HepG2 (cell line): ENCODE measurements around the gene CTLA4. TPM values are rescaled to one million over a fixed set of nuclear protein-coding genes. Genes with fewer than 3 reads are reported as not detected.

Source experiments
- CBX5 ChIP-seq: sonication (generic); formaldehyde crosslinking; IDR thresholded peaks from 2 replicates; pipeline ENCODE4 v1.4.0; 2020; ENCODE audit warnings: missing genetic modification reagents, borderline replicate concordance
- EEA1 ChIP-seq: sonication (generic); formaldehyde crosslinking; IDR thresholded peaks from 2 replicates; pipeline ENCODE4 v1.5.1; 2020; ENCODE audit warnings: mild to moderate bottlenecking, missing genetic modification reagents, borderline replicate concordance
- ELF3 ChIP-seq: IDR thresholded peaks from 2 replicates; pipeline ENCODE4 v1.6.1; 2016; ENCODE audit warnings: missing genetic modification reagents, missing compliant biosample characterization
- EZH2 ChIP-seq: conservative IDR thresholded peaks from 2 replicates; pipeline ENCODE4 v1.6.1; 2012; ENCODE audit warnings: mild to moderate bottlenecking, low read depth, low read length, moderate library complexity
- ISL2 ChIP-seq: sonication (generic); formaldehyde crosslinking; IDR thresholded peaks from 2 replicates; pipeline ENCODE4 v1.5.0; 2020; ENCODE audit warnings: missing genetic modification reagents
- KAT7 ChIP-seq: IDR thresholded peaks from 2 replicates; pipeline ENCODE4 v1.6.1; 2018; ENCODE audit warnings: borderline replicate concordance, missing compliant biosample characterization
- KAT8 ChIP-seq: IDR thresholded peaks from 2 replicates; pipeline ENCODE4 v1.6.1; 2016; ENCODE audit warnings: missing genetic modification reagents, missing compliant biosample characterization
- MAFF ChIP-seq: IDR thresholded peaks from 2 replicates; pipeline ENCODE4 v1.6.1; 2011; ENCODE audit warnings: low read depth, low read length, improper control_type of control experiment
- MYNN ChIP-seq: sonication (generic); formaldehyde crosslinking; IDR thresholded peaks from 2 replicates; pipeline ENCODE4 v1.4.0; 2020; ENCODE audit warnings: mild to moderate bottlenecking, low read depth, missing genetic modification reagents
- polyA plus RNA-seq, 8 experiments: library from polyadenylated mRNA; depleted of rRNA in 3 of 8; stranded (reverse) in 7 of 8; unstranded in 1 of 8; fragments of >200 nt; fragmentation: Illumina TruSeq in 4 of 8; extraction: Trizol in 4 of 8; gene quantifications; 2 replicates each; pipeline versions ENCODE4 v1.2.1 to v1.2.3, GENCODE V29; 2011 to 2016; ENCODE audit warnings: low read depth in 4 of 8, missing spikeins in 1 of 8, mixed read lengths in 1 of 8; ENCODE audit not compliant: insufficient read depth in 1 of 8
- total RNA-seq, 5 experiments: library from RNA; depleted of rRNA; stranded (reverse); fragments of >200 nt; fragmentation: Illumina TruSeq; extraction: Trizol; gene quantifications; 2 replicates each; pipeline ENCODE4 v1.2.3, GENCODE V29; 2016; ENCODE audit warnings: low read depth in 1 of 5
- TF ChIP-seq, protein P1 (sequence below), 2 experiments: IDR thresholded peaks; 2 replicates each; pipeline ENCODE4 v1.6.1; 2011 to 2012; ENCODE audit warnings: low read length in 2 of 2, borderline replicate concordance in 1 of 2, low read depth in 1 of 2, mild to moderate bottlenecking in 1 of 2, moderate library complexity in 1 of 2
- TF ChIP-seq, protein P2 (sequence below): sonication (generic); formaldehyde crosslinking; IDR thresholded peaks from 2 replicates; pipeline ENCODE4 v1.4.0; 2020; ENCODE audit warnings: missing genetic modification reagents, borderline replicate concordance
- TF ChIP-seq, protein P3 (sequence below): IDR thresholded peaks from 2 replicates; pipeline ENCODE4 v1.6.1; 2016
- TF ChIP-seq, protein P4 (sequence below): sonication (generic); formaldehyde crosslinking; IDR thresholded peaks from 2 replicates; pipeline ENCODE4 v1.9.0; 2021; ENCODE audit warnings: missing genetic modification reagents, borderline replicate concordance
- TF ChIP-seq, protein P5 (sequence below): IDR thresholded peaks from 2 replicates; pipeline ENCODE4 v1.6.1; 2016; ENCODE audit warnings: low read depth
- TF ChIP-seq, protein P6 (sequence below): IDR thresholded peaks from 2 replicates; pipeline ENCODE4 v1.6.1; 2016

CTLA4 gene
- total and polyA plus RNA-seq, 2 of the 13 experiments (the other 11 are each of a cell fraction or from before 2014, with no cell fraction given): 0.16 TPM; not detected in 1

DNA sequence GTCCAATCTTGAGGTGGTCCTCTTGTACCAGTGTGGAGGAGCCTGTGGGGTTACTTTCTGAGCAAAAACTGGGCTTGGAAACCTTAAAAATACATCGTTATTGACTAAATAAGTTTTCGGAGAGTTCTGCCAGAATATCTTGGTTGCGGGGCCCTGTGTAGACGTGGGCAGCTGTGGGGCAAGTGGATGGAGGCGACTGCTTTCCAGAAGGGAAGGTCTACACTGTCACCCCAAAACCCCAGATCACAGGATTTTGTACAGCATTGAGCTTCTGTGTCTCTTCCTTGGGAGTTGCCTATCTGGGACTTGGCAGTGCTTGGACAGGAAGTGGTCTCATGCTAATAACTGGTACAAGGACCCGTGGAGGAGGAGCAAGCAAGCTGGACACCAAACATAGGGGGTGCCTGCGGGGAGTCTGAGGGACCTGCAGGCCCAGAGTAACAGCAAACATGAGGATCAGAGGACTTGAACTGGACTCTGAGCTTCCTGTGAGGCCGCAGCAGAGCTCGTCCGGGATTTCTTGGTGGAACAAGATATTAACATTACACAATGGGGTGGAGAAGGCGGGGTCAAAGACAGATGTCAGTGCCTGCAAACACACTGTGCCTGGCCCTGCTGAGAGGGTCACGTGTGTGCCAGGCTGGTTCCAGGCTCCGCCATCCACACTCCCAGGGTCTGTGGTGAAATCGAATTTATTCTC is 48.0 kb upstream of the CTLA4 start (continued):
- TF ChIP-seq KAT8 (peak; percentile 90), ELF3 (CRISPR knock-in tag) (peak; percentile 92), MYNN (CRISPR knock-in tag) (no peak), MAFF (no peak), EZH2 (no peak), EEA1 (CRISPR knock-in tag) (no peak; the same call in 1 of the 2 replicates), ISL2 (peak; percentile 95), KAT7 (CRISPR knock-in tag) (0 out of 2 replicates have a peak, but pooled peaks have one; percentile 45), CBX5 (peak; percentile 90; the same call in 1 of the 2 replicates)
- TF ChIP-seq, protein P1, sequence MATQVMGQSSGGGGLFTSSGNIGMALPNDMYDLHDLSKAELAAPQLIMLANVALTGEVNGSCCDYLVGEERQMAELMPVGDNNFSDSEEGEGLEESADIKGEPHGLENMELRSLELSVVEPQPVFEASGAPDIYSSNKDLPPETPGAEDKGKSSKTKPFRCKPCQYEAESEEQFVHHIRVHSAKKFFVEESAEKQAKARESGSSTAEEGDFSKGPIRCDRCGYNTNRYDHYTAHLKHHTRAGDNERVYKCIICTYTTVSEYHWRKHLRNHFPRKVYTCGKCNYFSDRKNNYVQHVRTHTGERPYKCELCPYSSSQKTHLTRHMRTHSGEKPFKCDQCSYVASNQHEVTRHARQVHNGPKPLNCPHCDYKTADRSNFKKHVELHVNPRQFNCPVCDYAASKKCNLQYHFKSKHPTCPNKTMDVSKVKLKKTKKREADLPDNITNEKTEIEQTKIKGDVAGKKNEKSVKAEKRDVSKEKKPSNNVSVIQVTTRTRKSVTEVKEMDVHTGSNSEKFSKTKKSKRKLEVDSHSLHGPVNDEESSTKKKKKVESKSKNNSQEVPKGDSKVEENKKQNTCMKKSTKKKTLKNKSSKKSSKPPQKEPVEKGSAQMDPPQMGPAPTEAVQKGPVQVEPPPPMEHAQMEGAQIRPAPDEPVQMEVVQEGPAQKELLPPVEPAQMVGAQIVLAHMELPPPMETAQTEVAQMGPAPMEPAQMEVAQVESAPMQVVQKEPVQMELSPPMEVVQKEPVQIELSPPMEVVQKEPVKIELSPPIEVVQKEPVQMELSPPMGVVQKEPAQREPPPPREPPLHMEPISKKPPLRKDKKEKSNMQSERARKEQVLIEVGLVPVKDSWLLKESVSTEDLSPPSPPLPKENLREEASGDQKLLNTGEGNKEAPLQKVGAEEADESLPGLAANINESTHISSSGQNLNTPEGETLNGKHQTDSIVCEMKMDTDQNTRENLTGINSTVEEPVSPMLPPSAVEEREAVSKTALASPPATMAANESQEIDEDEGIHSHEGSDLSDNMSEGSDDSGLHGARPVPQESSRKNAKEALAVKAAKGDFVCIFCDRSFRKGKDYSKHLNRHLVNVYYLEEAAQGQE (IDR thresholded peaks at IDR 0.05; ENCODE audit: borderline replicate concordance in 1 of 2, low read depth in 1 of 2, low read length in 2 of 2): peak in 1 of 2 experiments; percentile 72; a peak in 1 of 4 replicates
- TF ChIP-seq, protein P2, sequence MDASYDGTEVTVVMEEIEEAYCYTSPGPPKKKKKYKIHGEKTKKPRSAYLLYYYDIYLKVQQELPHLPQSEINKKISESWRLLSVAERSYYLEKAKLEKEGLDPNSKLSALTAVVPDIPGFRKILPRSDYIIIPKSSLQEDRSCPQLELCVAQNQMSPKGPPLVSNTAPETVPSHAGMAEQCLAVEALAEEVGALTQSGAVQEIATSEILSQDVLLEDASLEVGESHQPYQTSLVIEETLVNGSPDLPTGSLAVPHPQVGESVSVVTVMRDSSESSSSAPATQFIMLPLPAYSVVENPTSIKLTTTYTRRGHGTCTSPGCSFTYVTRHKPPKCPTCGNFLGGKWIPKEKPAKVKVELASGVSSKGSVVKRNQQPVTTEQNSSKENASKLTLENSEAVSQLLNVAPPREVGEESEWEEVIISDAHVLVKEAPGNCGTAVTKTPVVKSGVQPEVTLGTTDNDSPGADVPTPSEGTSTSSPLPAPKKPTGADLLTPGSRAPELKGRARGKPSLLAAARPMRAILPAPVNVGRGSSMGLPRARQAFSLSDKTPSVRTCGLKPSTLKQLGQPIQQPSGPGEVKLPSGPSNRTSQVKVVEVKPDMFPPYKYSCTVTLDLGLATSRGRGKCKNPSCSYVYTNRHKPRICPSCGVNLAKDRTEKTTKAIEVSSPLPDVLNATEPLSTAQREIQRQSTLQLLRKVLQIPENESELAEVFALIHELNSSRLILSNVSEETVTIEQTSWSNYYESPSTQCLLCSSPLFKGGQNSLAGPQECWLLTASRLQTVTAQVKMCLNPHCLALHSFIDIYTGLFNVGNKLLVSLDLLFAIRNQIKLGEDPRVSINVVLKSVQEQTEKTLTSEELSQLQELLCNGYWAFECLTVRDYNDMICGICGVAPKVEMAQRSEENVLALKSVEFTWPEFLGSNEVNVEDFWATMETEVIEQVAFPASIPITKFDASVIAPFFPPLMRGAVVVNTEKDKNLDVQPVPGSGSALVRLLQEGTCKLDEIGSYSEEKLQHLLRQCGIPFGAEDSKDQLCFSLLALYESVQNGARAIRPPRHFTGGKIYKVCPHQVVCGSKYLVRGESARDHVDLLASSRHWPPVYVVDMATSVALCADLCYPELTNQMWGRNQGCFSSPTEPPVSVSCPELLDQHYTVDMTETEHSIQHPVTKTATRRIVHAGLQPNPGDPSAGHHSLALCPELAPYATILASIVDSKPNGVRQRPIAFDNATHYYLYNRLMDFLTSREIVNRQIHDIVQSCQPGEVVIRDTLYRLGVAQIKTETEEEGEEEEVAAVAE (CRISPR knock-in tag): peak; percentile 67; the same call in 1 of the 2 replicates
- TF ChIP-seq, protein P3, sequence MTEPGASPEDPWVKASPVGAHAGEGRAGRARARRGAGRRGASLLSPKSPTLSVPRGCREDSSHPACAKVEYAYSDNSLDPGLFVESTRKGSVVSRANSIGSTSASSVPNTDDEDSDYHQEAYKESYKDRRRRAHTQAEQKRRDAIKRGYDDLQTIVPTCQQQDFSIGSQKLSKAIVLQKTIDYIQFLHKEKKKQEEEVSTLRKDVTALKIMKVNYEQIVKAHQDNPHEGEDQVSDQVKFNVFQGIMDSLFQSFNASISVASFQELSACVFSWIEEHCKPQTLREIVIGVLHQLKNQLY (CRISPR knock-in tag): peak; percentile 89
- TF ChIP-seq, protein P4, sequence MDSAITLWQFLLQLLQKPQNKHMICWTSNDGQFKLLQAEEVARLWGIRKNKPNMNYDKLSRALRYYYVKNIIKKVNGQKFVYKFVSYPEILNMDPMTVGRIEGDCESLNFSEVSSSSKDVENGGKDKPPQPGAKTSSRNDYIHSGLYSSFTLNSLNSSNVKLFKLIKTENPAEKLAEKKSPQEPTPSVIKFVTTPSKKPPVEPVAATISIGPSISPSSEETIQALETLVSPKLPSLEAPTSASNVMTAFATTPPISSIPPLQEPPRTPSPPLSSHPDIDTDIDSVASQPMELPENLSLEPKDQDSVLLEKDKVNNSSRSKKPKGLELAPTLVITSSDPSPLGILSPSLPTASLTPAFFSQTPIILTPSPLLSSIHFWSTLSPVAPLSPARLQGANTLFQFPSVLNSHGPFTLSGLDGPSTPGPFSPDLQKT (CRISPR knock-in tag): no peak
- TF ChIP-seq, protein P5, sequence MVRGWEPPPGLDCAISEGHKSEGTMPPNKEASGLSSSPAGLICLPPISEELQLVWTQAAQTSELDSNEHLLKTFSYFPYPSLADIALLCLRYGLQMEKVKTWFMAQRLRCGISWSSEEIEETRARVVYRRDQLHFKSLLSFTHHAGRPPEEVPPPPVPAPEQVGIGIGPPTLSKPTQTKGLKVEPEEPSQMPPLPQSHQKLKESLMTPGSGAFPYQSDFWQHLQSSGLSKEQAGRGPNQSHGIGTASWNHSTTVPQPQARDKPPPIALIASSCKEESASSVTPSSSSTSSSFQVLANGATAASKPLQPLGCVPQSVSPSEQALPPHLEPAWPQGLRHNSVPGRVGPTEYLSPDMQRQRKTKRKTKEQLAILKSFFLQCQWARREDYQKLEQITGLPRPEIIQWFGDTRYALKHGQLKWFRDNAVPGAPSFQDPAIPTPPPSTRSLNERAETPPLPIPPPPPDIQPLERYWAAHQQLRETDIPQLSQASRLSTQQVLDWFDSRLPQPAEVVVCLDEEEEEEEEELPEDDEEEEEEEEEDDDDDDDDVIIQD (CRISPR knock-in tag): peak; percentile 97
- TF ChIP-seq, protein P6, sequence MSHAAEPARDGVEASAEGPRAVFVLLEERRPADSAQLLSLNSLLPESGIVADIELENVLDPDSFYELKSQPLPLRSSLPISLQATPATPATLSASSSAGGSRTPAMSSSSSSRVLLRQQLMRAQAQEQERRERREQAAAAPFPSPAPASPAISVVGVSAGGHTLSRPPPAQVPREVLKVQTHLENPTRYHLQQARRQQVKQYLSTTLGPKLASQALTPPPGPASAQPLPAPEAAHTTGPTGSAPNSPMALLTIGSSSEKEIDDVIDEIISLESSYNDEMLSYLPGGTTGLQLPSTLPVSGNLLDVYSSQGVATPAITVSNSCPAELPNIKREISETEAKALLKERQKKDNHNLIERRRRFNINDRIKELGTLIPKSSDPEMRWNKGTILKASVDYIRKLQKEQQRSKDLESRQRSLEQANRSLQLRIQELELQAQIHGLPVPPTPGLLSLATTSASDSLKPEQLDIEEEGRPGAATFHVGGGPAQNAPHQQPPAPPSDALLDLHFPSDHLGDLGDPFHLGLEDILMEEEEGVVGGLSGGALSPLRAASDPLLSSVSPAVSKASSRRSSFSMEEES (CRISPR knock-in tag): peak; percentile 95
